Omental fat pad (tissue), 4 donors: ENCODE results near the gene PACRG. TPM values are rescaled to one million over a fixed set of nuclear protein-coding genes. Genes with fewer than 3 reads are reported as not detected.

ENCODE experiments used
- ATAC-seq: fragments of 150-250 bp; one replicate; pipeline ENCODE4 v1.9.1; 2016; ENCODE audit warnings: mild to moderate bottlenecking, moderate library complexity; ENCODE audit not compliant: low FRiP score
- DNase-seq: peaks from one replicate; pipeline ENCODE4 v3.0.0-alpha.2; 2019; ENCODE audit warnings: low spot score
- CTCF ChIP-seq, 3 donors: fragments of 450-650 bp; IDR thresholded peaks; one replicate each; pipeline ENCODE4 v1.5.1; 2016 to 2017; ENCODE audit warnings: antibody characterized with exemption in 3 of 3, mild to moderate bottlenecking in 3 of 3, moderate library complexity in 2 of 3
- total RNA-seq, 4 donors: library from RNA; depleted of rRNA; stranded (reverse); fragments of >200 nt; gene quantifications; one replicate each; pipeline ENCODE4 v1.1.0, GENCODE V29; 2016

Gene PACRG
- total RNA-seq, 4 donors from 2014 or later: 0.48 to 2.5 (median 1.3) TPM; not detected in 1

GRCh38 chr6:163133017-163133416 lies 405.2 kb downstream of the PACRG start:
- no peak for DNase-seq

GRCh38 chr6:163133691-163134090 lies 405.9 kb downstream of the PACRG start:
- no peak for DNase-seq
- TF ChIP-seq CTCF (IDR thresholded peaks at IDR 0.05): no peak
- no peak for ATAC-seq

More at GRCh38 chr6:163133017-163133416, 405.2 kb downstream of the PACRG start:
- TF ChIP-seq CTCF (IDR thresholded peaks at IDR 0.05): no peak
- no peak for ATAC-seq

GRCh38 chr6:163136681-163137397 lies 409.1 kb downstream of the PACRG start:
- DNase-seq: no peak
- no peak for ATAC-seq
- TF ChIP-seq CTCF (IDR thresholded peaks at IDR 0.05): no peak

GRCh38 chr6:163137398-163137881 lies 409.7 kb downstream of the PACRG start:
- ATAC-seq: no peak
- TF ChIP-seq CTCF (IDR thresholded peaks at IDR 0.05): no peak
- no peak for DNase-seq

GRCh38 chr6:163146036-163146435 lies 418.3 kb downstream of the PACRG start:
- no peak for TF ChIP-seq CTCF (IDR thresholded peaks at IDR 0.05)
- no peak for DNase-seq
- ATAC-seq: no peak

- ATAC-seq: no peak
- DNase-seq: no peak
- TF ChIP-seq CTCF (IDR thresholded peaks at IDR 0.05): no peak
These were observed 420.2 kb downstream of the PACRG start for GRCh38 chr6:163147994-163148393.
